HL-60 (cell line): ENCODE measurements around the gene MEX3C.

Experiments
- TF ChIP-seq, protein P1 (sequence below): IDR thresholded peaks from one replicate; pipeline ENCODE4 v1.5.1; 2011; ENCODE audit warnings: low read length, control low read depth, inconsistent platforms; ENCODE audit not compliant: insufficient read depth
- TF ChIP-seq, protein P2 (sequence below): IDR thresholded peaks from 2 replicates; pipeline ENCODE4 v1.6.1; 2012; ENCODE audit warnings: low read depth; ENCODE audit not compliant: insufficient replicate concordance

DNA sequence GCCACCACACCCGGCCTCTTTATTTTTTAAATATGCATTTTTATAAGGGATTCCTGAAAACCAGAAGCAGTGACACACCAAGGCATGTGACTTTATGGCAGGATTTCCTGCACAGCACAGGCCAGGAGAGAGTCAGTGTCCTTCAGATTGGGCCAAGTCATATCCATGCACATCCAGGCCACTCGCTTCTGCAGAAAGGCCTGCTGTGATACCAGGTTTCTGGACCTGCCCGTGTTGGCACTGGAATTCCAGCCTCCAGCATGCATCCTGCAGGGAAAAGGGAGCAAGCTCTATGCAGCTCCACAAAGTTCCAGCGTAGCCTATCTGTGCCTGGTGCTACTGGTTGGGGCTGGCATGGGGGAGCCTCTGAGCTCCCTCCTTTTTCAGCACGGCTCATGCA lies 36.8 kb downstream of the MEX3C start:
- TF ChIP-seq, protein P1, sequence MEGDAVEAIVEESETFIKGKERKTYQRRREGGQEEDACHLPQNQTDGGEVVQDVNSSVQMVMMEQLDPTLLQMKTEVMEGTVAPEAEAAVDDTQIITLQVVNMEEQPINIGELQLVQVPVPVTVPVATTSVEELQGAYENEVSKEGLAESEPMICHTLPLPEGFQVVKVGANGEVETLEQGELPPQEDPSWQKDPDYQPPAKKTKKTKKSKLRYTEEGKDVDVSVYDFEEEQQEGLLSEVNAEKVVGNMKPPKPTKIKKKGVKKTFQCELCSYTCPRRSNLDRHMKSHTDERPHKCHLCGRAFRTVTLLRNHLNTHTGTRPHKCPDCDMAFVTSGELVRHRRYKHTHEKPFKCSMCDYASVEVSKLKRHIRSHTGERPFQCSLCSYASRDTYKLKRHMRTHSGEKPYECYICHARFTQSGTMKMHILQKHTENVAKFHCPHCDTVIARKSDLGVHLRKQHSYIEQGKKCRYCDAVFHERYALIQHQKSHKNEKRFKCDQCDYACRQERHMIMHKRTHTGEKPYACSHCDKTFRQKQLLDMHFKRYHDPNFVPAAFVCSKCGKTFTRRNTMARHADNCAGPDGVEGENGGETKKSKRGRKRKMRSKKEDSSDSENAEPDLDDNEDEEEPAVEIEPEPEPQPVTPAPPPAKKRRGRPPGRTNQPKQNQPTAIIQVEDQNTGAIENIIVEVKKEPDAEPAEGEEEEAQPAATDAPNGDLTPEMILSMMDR, result no peak
- TF ChIP-seq, protein P2, sequence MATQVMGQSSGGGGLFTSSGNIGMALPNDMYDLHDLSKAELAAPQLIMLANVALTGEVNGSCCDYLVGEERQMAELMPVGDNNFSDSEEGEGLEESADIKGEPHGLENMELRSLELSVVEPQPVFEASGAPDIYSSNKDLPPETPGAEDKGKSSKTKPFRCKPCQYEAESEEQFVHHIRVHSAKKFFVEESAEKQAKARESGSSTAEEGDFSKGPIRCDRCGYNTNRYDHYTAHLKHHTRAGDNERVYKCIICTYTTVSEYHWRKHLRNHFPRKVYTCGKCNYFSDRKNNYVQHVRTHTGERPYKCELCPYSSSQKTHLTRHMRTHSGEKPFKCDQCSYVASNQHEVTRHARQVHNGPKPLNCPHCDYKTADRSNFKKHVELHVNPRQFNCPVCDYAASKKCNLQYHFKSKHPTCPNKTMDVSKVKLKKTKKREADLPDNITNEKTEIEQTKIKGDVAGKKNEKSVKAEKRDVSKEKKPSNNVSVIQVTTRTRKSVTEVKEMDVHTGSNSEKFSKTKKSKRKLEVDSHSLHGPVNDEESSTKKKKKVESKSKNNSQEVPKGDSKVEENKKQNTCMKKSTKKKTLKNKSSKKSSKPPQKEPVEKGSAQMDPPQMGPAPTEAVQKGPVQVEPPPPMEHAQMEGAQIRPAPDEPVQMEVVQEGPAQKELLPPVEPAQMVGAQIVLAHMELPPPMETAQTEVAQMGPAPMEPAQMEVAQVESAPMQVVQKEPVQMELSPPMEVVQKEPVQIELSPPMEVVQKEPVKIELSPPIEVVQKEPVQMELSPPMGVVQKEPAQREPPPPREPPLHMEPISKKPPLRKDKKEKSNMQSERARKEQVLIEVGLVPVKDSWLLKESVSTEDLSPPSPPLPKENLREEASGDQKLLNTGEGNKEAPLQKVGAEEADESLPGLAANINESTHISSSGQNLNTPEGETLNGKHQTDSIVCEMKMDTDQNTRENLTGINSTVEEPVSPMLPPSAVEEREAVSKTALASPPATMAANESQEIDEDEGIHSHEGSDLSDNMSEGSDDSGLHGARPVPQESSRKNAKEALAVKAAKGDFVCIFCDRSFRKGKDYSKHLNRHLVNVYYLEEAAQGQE, result no peak
